ENCODE data around the gene SNAP29.
"Not testable (repeated sequence)": the region's sequence is repeated elsewhere in the genome, so short reads cannot be mapped to it uniquely, and the experiment has no call there.

SNAP29 gene

DNA sequence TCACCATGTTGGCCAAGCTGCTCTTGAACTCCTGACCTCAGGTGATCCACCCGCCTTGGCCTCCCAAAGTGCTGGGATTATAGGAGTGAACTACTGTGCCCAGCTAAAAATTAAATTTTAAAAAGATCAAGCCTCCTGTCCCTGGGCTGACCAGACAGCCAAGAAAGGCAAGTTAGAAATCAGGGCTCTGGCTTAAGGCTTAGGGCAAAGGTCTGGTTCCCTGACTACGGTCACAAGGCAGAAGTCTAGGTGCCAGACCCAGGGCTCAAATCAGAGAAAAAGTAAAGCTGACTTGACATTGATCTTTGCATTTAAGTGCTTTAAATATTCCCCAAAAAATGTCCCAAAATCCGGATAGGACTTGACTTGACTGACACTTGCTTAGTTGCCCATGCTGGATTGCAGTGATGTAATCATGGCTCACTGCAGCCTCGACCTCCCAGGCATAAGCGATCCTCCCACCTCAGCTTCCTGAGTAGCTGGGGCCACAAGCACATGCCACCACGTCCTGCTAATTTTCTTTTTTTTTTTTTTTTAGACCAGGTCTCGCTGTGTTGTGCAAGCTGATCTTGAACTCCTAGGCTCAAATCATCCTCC is 41.1 kb downstream of the SNAP29 start:
- Histone ChIP-seq H3K27me3 (ENCODE audit: insufficient read depth, poor library complexity, severe bottlenecking) (no peaks in the 10 kb centered on the region), H3K4me3 (replicated peaks; ENCODE audit: insufficient read depth, low read length) (no peak overlapping the region), H3K27ac (replicated peaks) (no peak overlapping the region)
- DNase-seq (ENCODE audit: low read depth in 1 of 2, low spot score in 1 of 2), result no peak
- TF ChIP-seq GABPA (IDR thresholded peaks at IDR 0.05; ENCODE audit: low read depth) (no peak), SPI1 (IDR thresholded peaks at IDR 0.05; ENCODE audit: borderline replicate concordance, low read depth) (no peak), POLR2AphosphoS5 (IDR thresholded peaks at IDR 0.05; ENCODE audit: low read depth) (no peak)
- TF ChIP-seq, protein P1, sequence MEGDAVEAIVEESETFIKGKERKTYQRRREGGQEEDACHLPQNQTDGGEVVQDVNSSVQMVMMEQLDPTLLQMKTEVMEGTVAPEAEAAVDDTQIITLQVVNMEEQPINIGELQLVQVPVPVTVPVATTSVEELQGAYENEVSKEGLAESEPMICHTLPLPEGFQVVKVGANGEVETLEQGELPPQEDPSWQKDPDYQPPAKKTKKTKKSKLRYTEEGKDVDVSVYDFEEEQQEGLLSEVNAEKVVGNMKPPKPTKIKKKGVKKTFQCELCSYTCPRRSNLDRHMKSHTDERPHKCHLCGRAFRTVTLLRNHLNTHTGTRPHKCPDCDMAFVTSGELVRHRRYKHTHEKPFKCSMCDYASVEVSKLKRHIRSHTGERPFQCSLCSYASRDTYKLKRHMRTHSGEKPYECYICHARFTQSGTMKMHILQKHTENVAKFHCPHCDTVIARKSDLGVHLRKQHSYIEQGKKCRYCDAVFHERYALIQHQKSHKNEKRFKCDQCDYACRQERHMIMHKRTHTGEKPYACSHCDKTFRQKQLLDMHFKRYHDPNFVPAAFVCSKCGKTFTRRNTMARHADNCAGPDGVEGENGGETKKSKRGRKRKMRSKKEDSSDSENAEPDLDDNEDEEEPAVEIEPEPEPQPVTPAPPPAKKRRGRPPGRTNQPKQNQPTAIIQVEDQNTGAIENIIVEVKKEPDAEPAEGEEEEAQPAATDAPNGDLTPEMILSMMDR (IDR thresholded peaks at IDR 0.05; ENCODE audit: insufficient read depth, low read length), result no peak
- TF ChIP-seq, protein P2, sequence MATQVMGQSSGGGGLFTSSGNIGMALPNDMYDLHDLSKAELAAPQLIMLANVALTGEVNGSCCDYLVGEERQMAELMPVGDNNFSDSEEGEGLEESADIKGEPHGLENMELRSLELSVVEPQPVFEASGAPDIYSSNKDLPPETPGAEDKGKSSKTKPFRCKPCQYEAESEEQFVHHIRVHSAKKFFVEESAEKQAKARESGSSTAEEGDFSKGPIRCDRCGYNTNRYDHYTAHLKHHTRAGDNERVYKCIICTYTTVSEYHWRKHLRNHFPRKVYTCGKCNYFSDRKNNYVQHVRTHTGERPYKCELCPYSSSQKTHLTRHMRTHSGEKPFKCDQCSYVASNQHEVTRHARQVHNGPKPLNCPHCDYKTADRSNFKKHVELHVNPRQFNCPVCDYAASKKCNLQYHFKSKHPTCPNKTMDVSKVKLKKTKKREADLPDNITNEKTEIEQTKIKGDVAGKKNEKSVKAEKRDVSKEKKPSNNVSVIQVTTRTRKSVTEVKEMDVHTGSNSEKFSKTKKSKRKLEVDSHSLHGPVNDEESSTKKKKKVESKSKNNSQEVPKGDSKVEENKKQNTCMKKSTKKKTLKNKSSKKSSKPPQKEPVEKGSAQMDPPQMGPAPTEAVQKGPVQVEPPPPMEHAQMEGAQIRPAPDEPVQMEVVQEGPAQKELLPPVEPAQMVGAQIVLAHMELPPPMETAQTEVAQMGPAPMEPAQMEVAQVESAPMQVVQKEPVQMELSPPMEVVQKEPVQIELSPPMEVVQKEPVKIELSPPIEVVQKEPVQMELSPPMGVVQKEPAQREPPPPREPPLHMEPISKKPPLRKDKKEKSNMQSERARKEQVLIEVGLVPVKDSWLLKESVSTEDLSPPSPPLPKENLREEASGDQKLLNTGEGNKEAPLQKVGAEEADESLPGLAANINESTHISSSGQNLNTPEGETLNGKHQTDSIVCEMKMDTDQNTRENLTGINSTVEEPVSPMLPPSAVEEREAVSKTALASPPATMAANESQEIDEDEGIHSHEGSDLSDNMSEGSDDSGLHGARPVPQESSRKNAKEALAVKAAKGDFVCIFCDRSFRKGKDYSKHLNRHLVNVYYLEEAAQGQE (IDR thresholded peaks at IDR 0.05; ENCODE audit: insufficient replicate concordance, low read depth), result no peak

DNA sequence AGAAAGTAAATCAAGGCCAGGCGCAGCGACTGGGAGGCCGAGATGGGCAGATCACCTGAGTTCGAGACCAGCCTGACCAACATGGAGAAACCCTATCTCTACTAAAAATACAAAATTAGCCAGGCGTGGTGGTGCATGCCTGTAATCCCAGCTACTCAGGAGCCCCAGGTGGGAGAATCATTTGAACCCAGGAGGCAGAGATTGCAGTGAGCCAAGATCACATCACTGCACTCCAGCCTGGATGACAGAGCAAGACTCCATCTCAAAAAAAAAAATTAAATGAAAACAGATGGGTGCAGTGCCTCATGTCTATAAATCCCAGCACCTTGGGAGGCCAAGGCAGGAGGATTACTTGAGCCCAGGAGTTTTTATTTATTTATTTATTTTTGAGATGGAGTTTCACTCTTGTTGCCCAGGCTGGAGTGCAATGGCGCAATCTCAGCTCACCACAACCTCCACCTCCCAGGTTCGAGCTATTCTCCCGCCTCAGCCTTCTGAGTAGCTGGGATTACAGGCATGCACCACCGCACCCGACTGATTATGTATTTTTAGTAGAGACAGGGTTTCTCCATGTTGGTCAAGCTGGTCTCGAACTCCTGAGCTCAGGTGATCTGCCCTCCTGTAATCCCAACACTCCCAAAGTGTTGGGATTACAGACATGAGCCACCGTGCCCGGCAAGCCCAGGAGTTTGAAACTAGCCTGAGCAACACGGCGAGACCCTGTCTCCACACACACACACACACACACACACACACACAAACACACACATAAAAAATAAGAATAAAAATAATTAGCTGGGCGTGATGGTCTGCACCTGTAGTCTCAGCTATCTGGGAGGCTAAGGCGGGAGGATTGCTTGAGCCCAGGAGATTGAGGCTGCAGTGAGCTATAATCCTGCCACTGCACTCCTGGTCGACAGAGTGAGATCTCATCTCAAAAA is 42.6 kb downstream of the SNAP29 start:
- H3K4me3 ChIP-seq (replicated peaks; ENCODE audit: insufficient read depth, low read length); DNase-seq (ENCODE audit: low read depth in 1 of 2, low spot score in 1 of 2); H3K27me3 ChIP-seq (ENCODE audit: insufficient read depth, poor library complexity, severe bottlenecking); H3K27ac ChIP-seq (replicated peaks): not testable (repeated sequence)

DNA sequence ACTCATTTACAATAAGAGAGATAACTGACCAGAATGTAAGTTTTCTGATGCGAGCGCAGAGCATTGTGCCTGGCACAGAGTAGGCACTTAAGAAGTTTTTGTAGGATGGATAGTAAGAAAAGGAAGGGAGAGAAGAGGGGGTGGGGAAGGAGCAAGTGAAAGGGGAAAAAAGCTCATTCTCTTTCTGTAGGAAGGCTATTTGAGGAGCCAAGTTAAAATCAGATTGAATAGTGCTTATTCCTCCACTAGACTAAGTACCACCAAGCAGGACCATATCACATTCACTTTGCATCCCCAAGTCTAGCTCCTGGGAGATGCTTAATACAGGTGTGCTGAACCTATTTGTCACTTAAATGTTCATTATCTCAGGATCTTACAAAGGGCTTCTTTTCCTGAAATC is 44.3 kb downstream of the SNAP29 start:
- H3K27me3 ChIP-seq (ENCODE audit: insufficient read depth, poor library complexity, severe bottlenecking), result no peaks in the 10 kb centered on the region
- TF ChIP-seq POLR2AphosphoS5 (IDR thresholded peaks at IDR 0.05; ENCODE audit: low read depth) (no peak), SPI1 (IDR thresholded peaks at IDR 0.05; ENCODE audit: borderline replicate concordance, low read depth) (no peak), GABPA (IDR thresholded peaks at IDR 0.05; ENCODE audit: low read depth) (no peak)
- TF ChIP-seq, protein P2 (IDR thresholded peaks at IDR 0.05; ENCODE audit: insufficient replicate concordance, low read depth), result no peak
- TF ChIP-seq, protein P1 (IDR thresholded peaks at IDR 0.05; ENCODE audit: insufficient read depth, low read length), result no peak
- H3K4me3 ChIP-seq (replicated peaks; ENCODE audit: insufficient read depth, low read length), result no peak overlapping the region
- no peak for DNase-seq (ENCODE audit: low read depth in 1 of 2, low spot score in 1 of 2)
- no peak overlapping the region for H3K27ac ChIP-seq (replicated peaks)

Measured in HL-60 (cell line).